ENCODE data around the gene EMID1.
"Not testable (repeated sequence)": the region's sequence is repeated elsewhere in the genome, so short reads cannot be mapped to it uniquely, and the experiment has no call there.

EMID1 gene

GRCh38 chr22:29212743-29213142 lies 7.0 kb downstream of the EMID1 start:
- DNase-seq: no peak

- no peak for DNase-seq
These were observed 7.8 kb downstream of the EMID1 start for GRCh38 chr22:29213493-29213892.

- DNase-seq: no peak
These were observed 8.5 kb downstream of the EMID1 start for GRCh38 chr22:29214232-29214631.

GRCh38 chr22:29215012-29215860 lies 9.5 kb downstream of the EMID1 start:
- DNase-seq: no peak

GRCh38 chr22:29216011-29216872 lies 10.5 kb downstream of the EMID1 start:
- no peak for DNase-seq

- no peak for DNase-seq
These were observed 11.4 kb downstream of the EMID1 start for GRCh38 chr22:29216873-29217666.

GRCh38 chr22:29217827-29218757 lies 12.4 kb downstream of the EMID1 start:
- DNase-seq: no peak

- DNase-seq: no peak
These were observed 13.2 kb downstream of the EMID1 start for GRCh38 chr22:29218758-29219408.

GRCh38 chr22:29219409-29219782 lies 13.7 kb downstream of the EMID1 start:
- not testable (repeated sequence) for DNase-seq

GRCh38 chr22:29219881-29220670 lies 14.4 kb downstream of the EMID1 start:
- DNase-seq: no peak

GRCh38 chr22:29224121-29224858 lies 18.6 kb downstream of the EMID1 start:
- no peak for DNase-seq

GRCh38 chr22:29224859-29225410 lies 19.2 kb downstream of the EMID1 start:
- DNase-seq: no peak

GRCh38 chr22:29225422-29226090 lies 19.9 kb downstream of the EMID1 start:
- no peak for DNase-seq

- DNase-seq: no peak
These were observed 20.8 kb downstream of the EMID1 start for GRCh38 chr22:29226351-29226981.

GRCh38 chr22:29230972-29231875 lies 25.5 kb downstream of the EMID1 start:
- no peak for DNase-seq

GRCh38 chr22:29231971-29232959 lies 26.6 kb downstream of the EMID1 start:
- no peak for DNase-seq
